Stomach smooth muscle (tissue), 2 donors: ENCODE results near the gene FAM25A.
"Not testable (repeated sequence)": the region's sequence is repeated elsewhere in the genome, so short reads cannot be mapped to it uniquely, and the experiment has no call there.

ENCODE experiments used
- H3K27ac ChIP-seq: one replicate; pipeline ENCODE4 v1.7.0; 2013; ENCODE audit warnings: mild to moderate bottlenecking, low read length, inconsistent platforms
- H3K27me3 ChIP-seq, 2 donors: one replicate each; pipeline ENCODE4 v1.7.0; 2013; ENCODE audit warnings: low read length in 2 of 2; ENCODE audit not compliant: insufficient read depth in 2 of 2, control insufficient read depth in 1 of 2
- H3K36me3 ChIP-seq, 2 donors: one replicate each; pipeline ENCODE4 v1.7.0; 2013; ENCODE audit warnings: low read length in 2 of 2; ENCODE audit not compliant: control insufficient read depth in 2 of 2, insufficient read depth in 2 of 2
- H3K4me1 ChIP-seq: one replicate; pipeline ENCODE4 v1.7.0; 2013; ENCODE audit warnings: low read length; ENCODE audit not compliant: control insufficient read depth, insufficient read depth
- H3K4me3 ChIP-seq, 2 donors: one replicate each; pipeline ENCODE4 v1.7.0; 2013; ENCODE audit warnings: low read length in 2 of 2
- H3K9ac ChIP-seq, 2 donors: one replicate each; pipeline ENCODE4 v1.7.0; 2013; ENCODE audit warnings: low read length in 2 of 2, mild to moderate bottlenecking in 1 of 2
- H3K9me3 ChIP-seq, 2 donors: one replicate each; pipeline ENCODE4 v1.7.0; 2013; ENCODE audit warnings: low read length in 2 of 2; ENCODE audit not compliant: control insufficient read depth in 2 of 2
- donor health status: healthy.
- donor health status: Pancreatic carcinoma.

FAM25A gene

DNA sequence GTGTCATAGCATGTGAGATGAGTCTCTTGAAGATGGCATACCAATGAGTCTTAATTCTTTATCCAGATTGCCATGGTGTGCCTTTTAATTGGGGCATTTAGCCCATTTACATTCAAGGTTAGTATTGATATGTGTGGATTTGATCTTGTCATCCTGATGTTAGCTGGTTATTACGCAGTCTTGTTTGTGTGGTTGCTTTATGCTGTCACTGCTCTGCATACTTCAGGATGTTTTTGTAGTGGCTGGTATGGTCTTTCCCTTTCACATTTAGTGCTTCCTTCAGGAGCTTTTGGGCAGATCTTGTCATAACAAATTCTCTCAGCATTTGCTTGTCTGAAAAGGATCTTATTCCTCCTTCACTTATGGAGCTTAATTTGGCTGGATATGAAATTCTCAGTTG, 16.5 kb downstream of the FAM25A start:
- no peak overlapping the region for H3K27ac ChIP-seq
- H3K36me3 ChIP-seq = no peaks in the 10 kb centered on the region
- peaks cover 0 to 9% of the 10 kb centered on the region in 2 donors for H3K9me3 ChIP-seq
- no peak overlapping the region for H3K4me3 ChIP-seq
- H3K27me3 ChIP-seq = no peaks in the 10 kb centered on the region
- H3K4me1 ChIP-seq = no peaks in the 10 kb centered on the region
- no peak overlapping the region for H3K9ac ChIP-seq

DNA sequence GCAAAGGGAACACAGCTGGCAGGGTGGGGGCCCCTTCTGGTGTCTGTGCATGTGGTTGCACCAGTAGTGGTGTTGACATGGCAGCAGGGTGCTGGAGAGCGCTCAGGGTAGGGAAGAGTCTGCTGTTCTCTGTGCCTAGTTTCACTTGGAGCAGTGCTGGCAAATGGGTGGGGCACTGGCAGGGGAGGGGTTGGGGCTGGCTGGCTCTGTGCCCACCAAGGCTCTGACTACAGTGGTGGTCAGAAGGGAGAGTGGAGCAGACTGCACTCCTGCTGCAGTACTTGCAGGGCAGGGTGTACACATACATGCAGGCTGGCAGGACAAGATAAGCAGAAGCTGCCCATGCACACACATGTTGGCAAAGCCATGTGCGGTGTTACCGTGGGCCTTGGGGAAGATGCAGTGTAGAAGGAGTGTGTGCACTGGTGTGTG, 18.2 kb downstream of the FAM25A start:
- Histone ChIP-seq H3K9me3 (peaks cover 0 to 9% of the 10 kb centered on the region in 2 donors), H3K27me3 (no peaks in the 10 kb centered on the region), H3K4me1 (no peaks in the 10 kb centered on the region), H3K9ac (no peak overlapping the region), H3K4me3 (no peak overlapping the region), H3K27ac (no peak overlapping the region), H3K36me3 (no peaks in the 10 kb centered on the region)

DNA sequence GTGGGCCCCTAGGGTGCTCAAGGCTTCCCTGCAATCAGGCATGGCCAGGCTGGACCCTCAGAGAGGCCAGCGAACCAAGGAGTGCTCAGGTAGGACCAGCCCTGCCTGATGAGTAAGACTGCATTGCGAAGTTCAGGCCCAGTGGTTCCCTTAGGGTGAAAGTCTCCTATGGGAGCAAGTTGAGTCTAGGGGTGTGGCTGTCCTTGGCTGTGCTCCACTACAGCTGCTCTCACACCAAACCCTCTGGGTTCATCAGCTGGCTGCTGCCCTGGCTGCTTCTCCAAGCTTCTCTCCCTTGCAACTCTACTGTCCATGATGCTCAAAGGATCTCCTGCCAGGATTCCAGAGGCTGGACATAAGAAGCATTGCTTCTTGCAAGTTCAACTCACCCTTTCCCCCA, 18.7 kb downstream of the FAM25A start:
- Histone ChIP-seq H3K9ac (no peak overlapping the region), H3K27me3 (no peaks in the 10 kb centered on the region), H3K4me1 (no peaks in the 10 kb centered on the region), H3K36me3 (no peaks in the 10 kb centered on the region), H3K27ac (no peak overlapping the region), H3K9me3 (peaks cover 0 to 9% of the 10 kb centered on the region in 2 donors), H3K4me3 (no peak overlapping the region)

DNA sequence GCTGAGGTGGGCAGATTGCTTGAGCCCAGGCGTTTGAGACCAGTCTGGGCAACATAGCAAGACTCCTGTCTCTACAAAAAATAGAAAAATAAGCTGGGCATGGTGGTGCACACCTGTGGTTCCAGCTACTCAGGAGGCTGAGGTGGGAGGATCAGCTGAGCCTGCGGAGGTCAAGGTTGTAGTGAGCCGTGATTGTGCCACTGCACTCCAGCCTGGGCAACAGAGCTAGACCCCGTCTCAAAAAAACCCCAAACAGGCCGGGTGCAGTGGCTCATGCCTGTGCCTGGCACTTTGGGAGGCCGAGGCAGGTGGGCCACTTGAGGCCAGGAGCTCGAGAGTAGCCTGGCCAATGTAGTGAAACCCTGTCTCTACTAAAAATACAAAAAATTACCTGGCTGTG, 23.5 kb downstream of the FAM25A start:
- H3K4me3 ChIP-seq, H3K27me3 ChIP-seq, H3K4me1 ChIP-seq, H3K9ac ChIP-seq, H3K36me3 ChIP-seq, H3K27ac ChIP-seq, H3K9me3 ChIP-seq: not testable (repeated sequence)

DNA sequence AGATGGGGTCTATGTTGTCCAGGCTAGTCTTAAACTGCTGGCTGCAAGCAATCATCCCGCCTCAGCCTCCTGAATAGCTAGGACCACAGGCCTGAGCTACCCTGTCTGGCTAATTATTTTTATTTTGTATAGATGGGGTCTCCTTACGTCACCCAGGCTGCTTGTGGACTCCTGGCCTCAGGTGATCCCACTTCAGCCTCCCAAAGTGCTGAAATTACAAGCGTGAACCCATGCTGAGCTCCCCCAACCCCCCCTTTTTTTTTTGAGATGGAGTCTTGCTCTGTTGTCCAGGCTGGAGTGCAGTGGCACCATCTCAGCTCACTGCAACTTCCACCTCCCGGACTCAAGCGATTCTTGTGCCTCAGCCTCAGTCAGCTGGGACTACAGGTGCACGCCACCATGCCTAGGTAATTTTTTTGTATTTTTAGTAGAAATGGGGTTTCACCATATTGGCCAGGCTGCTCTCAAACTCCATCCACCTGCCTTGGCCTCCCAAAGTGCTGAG, 25.4 kb downstream of the FAM25A start:
- H3K9me3 ChIP-seq = no peaks in the 10 kb centered on the region
- H3K4me1 ChIP-seq = no peaks in the 10 kb centered on the region
- no peak overlapping the region for H3K27ac ChIP-seq
- H3K9ac ChIP-seq = no peak overlapping the region
- H3K4me3 ChIP-seq = no peak overlapping the region
- H3K36me3 ChIP-seq = peaks cover 8 to 9% of the 10 kb centered on the region in 2 donors
- no peaks in the 10 kb centered on the region for H3K27me3 ChIP-seq

DNA sequence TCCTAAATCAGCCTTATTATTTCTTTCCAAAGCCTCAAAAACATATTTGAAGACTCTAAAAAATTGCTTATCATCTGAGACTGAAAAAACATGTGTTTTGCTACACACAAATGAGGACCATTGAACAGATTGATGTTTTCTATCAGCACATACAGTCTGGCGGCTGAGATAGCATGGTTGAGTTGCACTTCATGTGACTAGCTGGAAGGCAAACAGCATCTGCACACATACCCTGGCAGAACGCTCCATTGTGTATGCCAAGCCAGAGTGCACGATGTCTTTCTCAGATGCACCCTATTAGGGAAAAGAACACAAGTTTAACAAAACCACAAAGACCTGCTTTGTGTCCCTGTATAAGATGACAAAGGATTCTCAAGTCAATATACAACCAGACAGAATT, 33.0 kb downstream of the FAM25A start:
- no peaks in the 10 kb centered on the region for H3K9me3 ChIP-seq
- H3K4me3 ChIP-seq = no peak overlapping the region
- H3K27ac ChIP-seq = no peak overlapping the region
- H3K9ac ChIP-seq = no peak overlapping the region
- H3K4me1 ChIP-seq = no peaks in the 10 kb centered on the region
- H3K36me3 ChIP-seq = peaks cover 22 to 46% of the 10 kb centered on the region in 2 donors
- no peaks in the 10 kb centered on the region for H3K27me3 ChIP-seq

DNA sequence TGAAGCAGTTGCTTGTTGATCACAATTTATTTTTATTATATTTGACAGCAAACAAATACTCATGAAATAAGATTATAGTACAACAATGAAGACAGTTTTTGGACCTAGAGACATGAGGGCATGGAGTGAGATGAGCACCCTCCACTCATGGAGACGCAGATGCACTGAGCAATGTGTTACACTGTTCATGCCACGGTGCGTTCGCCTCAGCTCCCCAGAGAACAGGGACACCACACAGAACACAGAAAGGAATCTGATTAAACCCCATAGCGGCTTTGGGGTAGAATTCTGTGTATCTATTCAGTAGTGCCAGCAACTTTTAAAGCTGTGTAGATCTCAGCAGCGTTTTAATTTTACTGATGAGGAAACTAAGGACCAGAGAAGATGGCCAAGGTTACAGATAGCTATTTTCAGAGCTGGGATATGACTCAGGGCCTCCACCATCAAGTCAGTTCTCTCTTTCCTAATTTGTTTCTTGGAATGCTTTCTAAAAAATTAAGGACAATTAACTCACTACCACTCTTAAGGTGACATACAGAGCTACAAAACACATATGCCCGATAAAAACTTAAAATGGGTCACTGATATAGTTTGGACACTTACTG, 33.6 kb downstream of the FAM25A start:
- H3K4me3 ChIP-seq = no peak overlapping the region
- H3K9me3 ChIP-seq = no peaks in the 10 kb centered on the region
- no peak overlapping the region for H3K9ac ChIP-seq
- peaks cover 27 to 48% of the 10 kb centered on the region in 2 donors for H3K36me3 ChIP-seq
- no peaks in the 10 kb centered on the region for H3K27me3 ChIP-seq
- no peak overlapping the region for H3K27ac ChIP-seq
- no peaks in the 10 kb centered on the region for H3K4me1 ChIP-seq

DNA sequence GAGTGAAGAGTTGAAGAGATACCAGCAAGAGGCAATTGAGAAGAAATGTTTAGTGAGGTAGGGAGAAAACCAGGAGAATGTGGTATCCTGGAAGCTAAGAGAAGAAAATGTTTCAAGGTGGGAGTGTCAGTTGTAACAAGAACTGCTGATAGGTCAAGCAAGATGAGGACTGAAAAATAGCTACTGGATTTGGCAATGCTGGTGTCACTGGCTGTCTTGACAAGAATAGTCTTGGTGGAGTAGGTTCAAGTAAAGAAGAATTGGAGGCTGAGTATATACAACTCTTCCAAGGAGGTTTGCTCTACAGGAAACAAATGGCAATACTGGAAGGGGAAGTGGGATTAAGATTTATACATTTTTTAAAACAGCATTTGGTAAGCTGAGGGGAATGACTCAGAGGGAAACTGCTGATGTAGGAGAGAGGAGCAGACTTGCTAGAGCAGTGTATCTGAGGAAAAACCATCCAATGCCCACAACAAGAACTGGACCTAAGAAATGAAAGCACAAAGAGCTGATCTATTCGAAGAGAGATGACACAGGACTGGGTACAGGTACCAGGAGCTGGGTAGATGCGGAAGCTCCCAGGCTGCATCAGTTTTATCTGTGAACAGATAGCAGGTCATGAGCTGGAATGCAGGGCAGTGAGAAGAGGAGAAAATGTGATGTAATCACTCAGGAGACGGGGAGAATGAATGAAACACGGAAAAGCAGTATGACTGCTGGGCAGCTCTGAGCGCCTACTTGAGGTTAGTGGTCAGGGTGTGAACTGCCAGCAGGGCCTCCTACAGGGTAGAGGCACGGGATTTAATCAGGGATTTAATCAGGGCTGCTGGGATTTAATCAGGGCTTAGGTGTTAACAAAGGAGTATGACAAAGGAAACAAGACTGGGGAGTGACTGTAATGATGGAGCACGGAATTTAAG, 34.5 kb downstream of the FAM25A start:
- Histone ChIP-seq H3K9ac (no peak overlapping the region), H3K9me3 (no peaks in the 10 kb centered on the region), H3K4me1 (no peaks in the 10 kb centered on the region), H3K27ac (no peak overlapping the region), H3K27me3 (no peaks in the 10 kb centered on the region), H3K36me3 (peaks cover 35 to 50% of the 10 kb centered on the region in 2 donors), H3K4me3 (no peak overlapping the region)

DNA sequence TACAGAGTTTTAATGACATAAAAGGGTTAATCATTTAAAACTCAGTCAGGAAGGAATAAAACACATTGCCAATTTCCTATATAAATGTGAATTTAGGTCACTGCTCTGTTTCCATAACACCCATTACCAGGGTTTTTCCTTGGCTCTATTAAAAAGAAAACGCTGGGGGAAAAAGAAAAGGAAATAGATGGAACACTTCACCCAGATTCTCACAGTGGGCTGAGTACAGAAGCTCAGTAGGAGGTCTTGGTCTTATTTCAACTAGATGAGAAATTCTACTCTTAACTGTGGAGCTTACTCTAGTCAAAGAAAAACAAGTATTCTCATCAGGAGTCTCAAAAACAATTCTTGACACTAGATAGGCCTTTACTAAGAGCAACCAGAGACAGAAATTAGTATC, 38.1 kb downstream of the FAM25A start:
- H3K36me3 ChIP-seq = peaks cover 34 to 48% of the 10 kb centered on the region in 2 donors
- no peak overlapping the region for H3K9ac ChIP-seq
- no peaks in the 10 kb centered on the region for H3K4me1 ChIP-seq
- H3K4me3 ChIP-seq = no peak overlapping the region
- H3K27ac ChIP-seq = no peak overlapping the region
- no peaks in the 10 kb centered on the region for H3K27me3 ChIP-seq
- H3K9me3 ChIP-seq = no peaks in the 10 kb centered on the region

DNA sequence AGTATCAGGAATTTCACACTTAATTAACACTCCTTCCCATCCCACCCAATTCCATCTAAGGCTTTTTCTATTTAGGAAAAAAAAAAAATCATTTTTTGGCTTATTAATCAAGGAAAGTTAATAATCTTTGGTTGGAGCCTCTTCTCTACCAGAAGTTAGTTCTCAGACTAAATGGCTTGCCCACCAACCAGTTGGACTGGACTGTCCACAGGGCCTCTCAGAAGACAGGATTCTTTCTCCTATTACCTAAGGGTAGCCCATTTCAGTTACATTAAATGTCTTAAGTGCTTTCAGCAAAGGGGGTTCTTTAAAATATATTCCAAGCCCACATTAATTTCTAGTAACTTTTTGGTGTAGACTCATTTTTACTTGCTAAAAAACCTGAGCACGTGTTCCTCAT, 39.3 kb downstream of the FAM25A start:
- no peak overlapping the region for H3K27ac ChIP-seq
- H3K4me1 ChIP-seq = no peaks in the 10 kb centered on the region
- no peak overlapping the region for H3K9ac ChIP-seq
- H3K27me3 ChIP-seq = no peaks in the 10 kb centered on the region
- H3K9me3 ChIP-seq = no peaks in the 10 kb centered on the region
- no peak overlapping the region for H3K4me3 ChIP-seq
- peaks cover 31 to 39% of the 10 kb centered on the region in 2 donors for H3K36me3 ChIP-seq
